ENCODE data around the gene SF3A2.
A peak's percentile ranks its signal among the peaks of the same experiment; 100 is the strongest.

The SF3A2 gene

GRCh38 chr19:2255112-2255845 lies 18.7 kb downstream of the SF3A2 start:
- DNase-seq (ENCODE audit: low read depth): no peak
- TF ChIP-seq, protein P1, sequence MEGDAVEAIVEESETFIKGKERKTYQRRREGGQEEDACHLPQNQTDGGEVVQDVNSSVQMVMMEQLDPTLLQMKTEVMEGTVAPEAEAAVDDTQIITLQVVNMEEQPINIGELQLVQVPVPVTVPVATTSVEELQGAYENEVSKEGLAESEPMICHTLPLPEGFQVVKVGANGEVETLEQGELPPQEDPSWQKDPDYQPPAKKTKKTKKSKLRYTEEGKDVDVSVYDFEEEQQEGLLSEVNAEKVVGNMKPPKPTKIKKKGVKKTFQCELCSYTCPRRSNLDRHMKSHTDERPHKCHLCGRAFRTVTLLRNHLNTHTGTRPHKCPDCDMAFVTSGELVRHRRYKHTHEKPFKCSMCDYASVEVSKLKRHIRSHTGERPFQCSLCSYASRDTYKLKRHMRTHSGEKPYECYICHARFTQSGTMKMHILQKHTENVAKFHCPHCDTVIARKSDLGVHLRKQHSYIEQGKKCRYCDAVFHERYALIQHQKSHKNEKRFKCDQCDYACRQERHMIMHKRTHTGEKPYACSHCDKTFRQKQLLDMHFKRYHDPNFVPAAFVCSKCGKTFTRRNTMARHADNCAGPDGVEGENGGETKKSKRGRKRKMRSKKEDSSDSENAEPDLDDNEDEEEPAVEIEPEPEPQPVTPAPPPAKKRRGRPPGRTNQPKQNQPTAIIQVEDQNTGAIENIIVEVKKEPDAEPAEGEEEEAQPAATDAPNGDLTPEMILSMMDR (conservative IDR thresholded peaks at IDR 0.05; ENCODE audit: low read length): no peak
- H3K4me3 ChIP-seq (ENCODE audit: low read length): no peak overlapping the region

GRCh38 chr19:2255982-2256685 lies 19.5 kb downstream of the SF3A2 start, which contains the start of gene JSRP1:
Gene JSRP1, minus strand, starts transcription at chr19:2256417. Its CDS starts 1,103 bp downstream, at chr19:2255314.
- no peak within 1 kb of the TSS for H3K4me3 ChIP-seq (ENCODE audit: low read length)
- TF ChIP-seq, protein P1 (conservative IDR thresholded peaks at IDR 0.05; ENCODE audit: low read length): no peak
- no peak for DNase-seq (ENCODE audit: low read depth)

DNA sequence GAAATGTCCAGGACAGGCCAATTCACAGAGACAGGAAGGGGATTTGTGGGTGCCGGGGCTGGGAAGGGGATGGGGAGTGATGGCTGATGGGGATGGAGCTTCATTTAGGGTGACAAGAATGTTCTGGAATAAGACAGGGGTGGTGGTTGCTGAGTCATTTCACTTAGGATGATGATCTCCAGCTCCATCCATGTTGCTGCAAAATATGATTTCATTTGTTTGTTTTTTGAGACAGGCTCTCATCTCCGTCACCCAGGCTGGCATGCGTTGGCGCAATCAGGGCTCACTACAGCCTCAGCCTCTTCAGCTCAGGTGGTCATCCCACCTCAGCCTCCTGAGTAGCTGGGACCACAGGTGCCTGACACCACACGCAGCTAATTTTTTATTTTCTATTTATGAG lies 22.7 kb downstream of the SF3A2 start:
- DNase-seq (ENCODE audit: low read depth): no peak
- TF ChIP-seq, protein P1 (conservative IDR thresholded peaks at IDR 0.05; ENCODE audit: low read length): no peak
- H3K4me3 ChIP-seq (ENCODE audit: low read length): no peak overlapping the region

DNA sequence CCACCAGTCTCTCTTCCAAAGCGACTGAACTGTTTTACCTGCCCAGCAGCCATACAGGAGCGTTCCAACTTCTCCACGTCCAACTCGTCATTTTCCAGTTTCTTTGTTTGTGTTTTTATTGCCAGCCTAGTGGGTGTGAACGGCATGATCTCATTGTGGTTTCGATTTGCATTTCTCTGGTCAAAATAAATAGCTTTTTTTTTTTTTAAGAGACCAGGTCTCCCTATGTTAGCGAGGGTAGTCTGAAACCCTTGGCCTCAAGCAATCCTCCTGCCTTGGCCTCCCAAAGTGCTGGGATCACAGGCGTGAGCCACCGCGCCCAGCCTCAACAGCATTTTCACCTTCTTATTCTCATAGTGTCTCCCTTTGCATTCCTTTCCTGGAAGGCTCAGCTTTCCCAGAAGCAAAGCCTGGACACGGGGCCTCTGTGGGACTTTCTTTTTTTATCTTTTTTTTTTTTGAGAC lies 23.7 kb downstream of the SF3A2 start:
- TF ChIP-seq, protein P1 (conservative IDR thresholded peaks at IDR 0.05; ENCODE audit: low read length): no peak
- no peak overlapping the region for H3K4me3 ChIP-seq (ENCODE audit: low read length)
- peak; percentile 56 for DNase-seq (ENCODE audit: low read depth)

DNA sequence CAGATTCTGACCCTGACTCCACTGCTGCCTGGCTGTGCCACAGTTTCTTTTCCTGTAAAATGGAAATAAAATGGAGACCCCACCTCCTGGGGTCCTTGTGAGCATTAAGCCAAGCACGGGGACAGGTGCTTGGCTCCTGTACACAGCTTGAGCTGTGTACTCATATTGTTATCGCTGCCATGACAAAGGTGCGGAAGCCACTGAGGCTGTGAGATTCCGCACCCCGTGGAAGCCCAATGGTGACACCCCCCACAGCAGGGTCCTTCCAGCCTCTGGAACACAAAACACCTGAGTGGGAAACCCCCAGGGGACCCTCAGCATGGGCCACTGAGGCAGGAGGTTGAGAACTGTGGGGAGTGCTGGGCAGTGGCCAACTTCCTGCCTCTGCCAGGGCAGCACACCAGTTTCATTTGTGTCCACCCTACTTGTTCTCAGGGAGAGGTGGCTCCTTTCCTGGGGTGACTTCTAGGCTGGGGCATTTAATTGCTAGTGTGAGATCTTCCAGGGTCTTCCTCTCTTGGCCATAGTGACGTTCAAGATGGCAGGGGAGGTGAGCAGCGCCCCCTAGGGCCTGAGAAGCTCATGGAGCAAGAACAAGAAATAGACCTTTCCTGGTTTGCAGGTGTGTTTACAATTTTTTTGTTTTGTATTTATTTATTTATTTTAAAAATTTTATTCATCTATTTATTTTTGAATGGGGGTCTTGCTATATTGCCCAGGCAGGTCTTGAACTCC lies 25.0 kb downstream of the SF3A2 start:
- no peak overlapping the region for H3K4me3 ChIP-seq (ENCODE audit: low read length)
- TF ChIP-seq, protein P1 (conservative IDR thresholded peaks at IDR 0.05; ENCODE audit: low read length): peak; percentile 55
- no peak for DNase-seq (ENCODE audit: low read depth)

- TF ChIP-seq, protein P1 (conservative IDR thresholded peaks at IDR 0.05; ENCODE audit: low read length): no peak
- DNase-seq (ENCODE audit: low read depth): peak; percentile 75
- no peak overlapping the region for H3K4me3 ChIP-seq (ENCODE audit: low read length)
Measured at GRCh38 chr19:2266183-2266993, 29.8 kb downstream of the SF3A2 start.
